Measurements from ENCODE around the gene ELAVL1. TPM values are rescaled to one million over a fixed set of nuclear protein-coding genes. Genes with fewer than 3 reads are reported as not detected.

ELAVL1 gene
- total and polyA plus RNA-seq, 2 of the 13 experiments (the other 11 are each of a cell fraction or from before 2014, with no cell fraction given), result 27.9 to 38.4 TPM

GRCh38 chr19:7942981-7943443, 62.4 kb downstream of the ELAVL1 start:
- FAIRE-seq (no peak), ATAC-seq (peak; percentile 58), DNase-seq (ENCODE audit: low spot score) (peak; percentile 25)
- intact Hi-C loops (cut with micrococcal nuclease; ENCODE audit: unreplicated experiment) (no loop called here), in situ Hi-C loops (cut with HindIII; ENCODE audit: extremely low pct_ligation_motif_present, low pct_unique_long_range_greater_than_20kb) (no loop called here)
- peaks cover 38% of the 10 kb centered on the region for H3K4me1 ChIP-seq (ENCODE audit: insufficient read depth, low read length)
- H3K9ac ChIP-seq (ENCODE audit: insufficient read depth, low read depth, low read length), result peak overlapping the region; percentile 100
- POLR2A ChIA-PET, result interaction anchor here (0.7 to 2.8 kb wide), 36 partner anchors 8 to 481 kb away, joined by 3 to 85 read pairs (median 5); partner anchors contain the start of genes CCL25, ELAVL1, LRRC8E and MAP2K7
- no peak overlapping the region for H2AFZ ChIP-seq (ENCODE audit: low read length)
- under 1% methylated on average over 33 of the region's 33 CpGs for WGBS (ENCODE audit: low lambda C conversion rate)
- H3K36me3 ChIP-seq (replicated peaks in 1 of 2; ENCODE audit: control insufficient read depth in 1 of 2, insufficient read depth in 2 of 2, low read length in 2 of 2), result peaks cover 7 to 26% of the 10 kb centered on the region in 2 experiments; a peak in 4 of 5 replicates
- peak overlapping the region; percentile 82 for H3K4me2 ChIP-seq (ENCODE audit: low read depth, low read length)
- H3K27me3 ChIP-seq (ENCODE audit: control insufficient read depth in 1 of 2, insufficient read depth in 2 of 2, low read length in 2 of 2), result peaks cover 0 to 3% of the 10 kb centered on the region in 2 experiments; a peak in 1 of 5 replicates
- peak overlapping the region; percentile 63 to 98 (median 91) for H3K4me3 ChIP-seq (replicated peaks in 1 of 3; ENCODE audit: insufficient read depth in 1 of 3, low read depth in 2 of 3, low read length in 3 of 3)
- H3K9me3 ChIP-seq (ENCODE audit: low read length), result no peaks in the 10 kb centered on the region
- TSS peak; percentile 65 for BruUV-seq (replicated peaks)
- H3K79me2 ChIP-seq (ENCODE audit: insufficient read depth, low read length), result peaks cover 32% of the 10 kb centered on the region
- H3K27ac ChIP-seq (ENCODE audit: extremely low read length, insufficient read depth, low read length), result peak overlapping the region; percentile 90
- CTCF ChIA-PET (ENCODE audit: low intra/inter-chr PET ratio, low total read pairs), result interaction anchor here (1.6 to 1.8 kb wide), 2 partner anchors 59 to 127 kb away, joined by 3 to 7 read pairs; no protein-coding TSS in a partner anchor
- H4K20me1 ChIP-seq (ENCODE audit: insufficient read depth, low read length), result 0 out of 2 replicates have a peak, but pooled peaks cover 2% of the 10 kb centered on the region
- TF ChIP-seq KAT7 (CRISPR knock-in tag; IDR thresholded peaks at IDR 0.05; ENCODE audit: borderline replicate concordance) (peak; percentile 65; the same call in 1 of the 2 replicates), ZSCAN29 (CRISPR knock-in tag; conservative IDR thresholded peaks at IDR 0.05) (0 out of 2 replicates have a peak, but pooled peaks have one; percentile 7), KLF12 (CRISPR knock-in tag; IDR thresholded peaks at IDR 0.05; ENCODE audit: borderline replicate concordance) (peak; percentile 39; the same call in 1 of the 2 replicates), ZNF510 (CRISPR knock-in tag; IDR thresholded peaks at IDR 0.05; ENCODE audit: low read depth) (0 out of 2 replicates have a peak, but pooled peaks have one; percentile 25), IKZF4 (CRISPR knock-in tag; IDR thresholded peaks at IDR 0.05; ENCODE audit: borderline replicate concordance, low read depth, not compliant biosample characterization) (peak; percentile 29), ZBED4 (CRISPR knock-in tag; IDR thresholded peaks at IDR 0.05; ENCODE audit: borderline replicate concordance) (0 out of 2 replicates have a peak, but pooled peaks have one; percentile 52), ZNF703 (CRISPR knock-in tag; IDR thresholded peaks at IDR 0.05; ENCODE audit: borderline replicate concordance) (0 out of 2 replicates have a peak, but pooled peaks have one; percentile 2), NKX3-1 (CRISPR knock-in tag; IDR thresholded peaks at IDR 0.05) (0 out of 2 replicates have a peak, but pooled peaks have one; percentile 24), RCOR2 (CRISPR knock-in tag; IDR thresholded peaks at IDR 0.05) (0 out of 2 replicates have a peak, but pooled peaks have one; percentile 19), NFKBIZ (CRISPR knock-in tag; IDR thresholded peaks at IDR 0.05) (no peak), ZNF75D (CRISPR knock-in tag; IDR thresholded peaks at IDR 0.05; ENCODE audit: borderline replicate concordance) (no peak), TAF15 (IDR thresholded peaks at IDR 0.05; ENCODE audit: low read depth, low read length, poor library complexity, severe bottlenecking) (peak; percentile 15)
- TF ChIP-seq, protein P1, sequence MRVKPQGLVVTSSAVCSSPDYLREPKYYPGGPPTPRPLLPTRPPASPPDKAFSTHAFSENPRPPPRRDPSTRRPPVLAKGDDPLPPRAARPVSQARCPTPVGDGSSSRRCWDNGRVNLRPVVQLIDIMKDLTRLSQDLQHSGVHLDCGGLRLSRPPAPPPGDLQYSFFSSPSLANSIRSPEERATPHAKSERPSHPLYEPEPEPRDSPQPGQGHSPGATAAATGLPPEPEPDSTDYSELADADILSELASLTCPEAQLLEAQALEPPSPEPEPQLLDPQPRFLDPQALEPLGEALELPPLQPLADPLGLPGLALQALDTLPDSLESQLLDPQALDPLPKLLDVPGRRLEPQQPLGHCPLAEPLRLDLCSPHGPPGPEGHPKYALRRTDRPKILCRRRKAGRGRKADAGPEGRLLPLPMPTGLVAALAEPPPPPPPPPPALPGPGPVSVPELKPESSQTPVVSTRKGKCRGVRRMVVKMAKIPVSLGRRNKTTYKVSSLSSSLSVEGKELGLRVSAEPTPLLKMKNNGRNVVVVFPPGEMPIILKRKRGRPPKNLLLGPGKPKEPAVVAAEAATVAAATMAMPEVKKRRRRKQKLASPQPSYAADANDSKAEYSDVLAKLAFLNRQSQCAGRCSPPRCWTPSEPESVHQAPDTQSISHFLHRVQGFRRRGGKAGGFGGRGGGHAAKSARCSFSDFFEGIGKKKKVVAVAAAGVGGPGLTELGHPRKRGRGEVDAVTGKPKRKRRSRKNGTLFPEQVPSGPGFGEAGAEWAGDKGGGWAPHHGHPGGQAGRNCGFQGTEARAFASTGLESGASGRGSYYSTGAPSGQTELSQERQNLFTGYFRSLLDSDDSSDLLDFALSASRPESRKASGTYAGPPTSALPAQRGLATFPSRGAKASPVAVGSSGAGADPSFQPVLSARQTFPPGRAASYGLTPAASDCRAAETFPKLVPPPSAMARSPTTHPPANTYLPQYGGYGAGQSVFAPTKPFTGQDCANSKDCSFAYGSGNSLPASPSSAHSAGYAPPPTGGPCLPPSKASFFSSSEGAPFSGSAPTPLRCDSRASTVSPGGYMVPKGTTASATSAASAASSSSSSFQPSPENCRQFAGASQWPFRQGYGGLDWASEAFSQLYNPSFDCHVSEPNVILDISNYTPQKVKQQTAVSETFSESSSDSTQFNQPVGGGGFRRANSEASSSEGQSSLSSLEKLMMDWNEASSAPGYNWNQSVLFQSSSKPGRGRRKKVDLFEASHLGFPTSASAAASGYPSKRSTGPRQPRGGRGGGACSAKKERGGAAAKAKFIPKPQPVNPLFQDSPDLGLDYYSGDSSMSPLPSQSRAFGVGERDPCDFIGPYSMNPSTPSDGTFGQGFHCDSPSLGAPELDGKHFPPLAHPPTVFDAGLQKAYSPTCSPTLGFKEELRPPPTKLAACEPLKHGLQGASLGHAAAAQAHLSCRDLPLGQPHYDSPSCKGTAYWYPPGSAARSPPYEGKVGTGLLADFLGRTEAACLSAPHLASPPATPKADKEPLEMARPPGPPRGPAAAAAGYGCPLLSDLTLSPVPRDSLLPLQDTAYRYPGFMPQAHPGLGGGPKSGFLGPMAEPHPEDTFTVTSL (CRISPR knock-in tag; IDR thresholded peaks at IDR 0.05; ENCODE audit: borderline replicate concordance), result no peak
